Measurements from ENCODE around the gene TEX22.

DNA sequence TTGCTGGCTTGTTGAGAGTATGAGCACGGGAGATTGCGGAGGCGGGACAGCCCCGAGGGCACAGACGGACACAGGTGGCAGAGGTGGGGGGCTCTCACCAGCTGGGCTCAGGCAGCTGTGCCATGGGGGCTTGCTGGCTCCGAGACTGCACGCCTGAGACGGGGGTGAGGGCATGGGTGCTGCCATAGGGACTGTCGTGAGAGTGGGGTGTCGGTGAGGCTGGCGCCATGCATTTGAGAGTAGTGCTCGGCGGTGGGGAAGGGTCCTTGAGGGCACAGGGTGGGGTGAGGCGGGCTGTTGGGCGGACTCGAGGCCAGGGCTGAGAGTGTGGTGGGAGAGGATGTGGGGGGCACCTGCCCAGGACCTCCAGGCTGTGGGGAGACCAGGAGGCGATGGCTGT lies 40.7 kb upstream of the TEX22 start:
- TF ChIP-seq, protein P1, sequence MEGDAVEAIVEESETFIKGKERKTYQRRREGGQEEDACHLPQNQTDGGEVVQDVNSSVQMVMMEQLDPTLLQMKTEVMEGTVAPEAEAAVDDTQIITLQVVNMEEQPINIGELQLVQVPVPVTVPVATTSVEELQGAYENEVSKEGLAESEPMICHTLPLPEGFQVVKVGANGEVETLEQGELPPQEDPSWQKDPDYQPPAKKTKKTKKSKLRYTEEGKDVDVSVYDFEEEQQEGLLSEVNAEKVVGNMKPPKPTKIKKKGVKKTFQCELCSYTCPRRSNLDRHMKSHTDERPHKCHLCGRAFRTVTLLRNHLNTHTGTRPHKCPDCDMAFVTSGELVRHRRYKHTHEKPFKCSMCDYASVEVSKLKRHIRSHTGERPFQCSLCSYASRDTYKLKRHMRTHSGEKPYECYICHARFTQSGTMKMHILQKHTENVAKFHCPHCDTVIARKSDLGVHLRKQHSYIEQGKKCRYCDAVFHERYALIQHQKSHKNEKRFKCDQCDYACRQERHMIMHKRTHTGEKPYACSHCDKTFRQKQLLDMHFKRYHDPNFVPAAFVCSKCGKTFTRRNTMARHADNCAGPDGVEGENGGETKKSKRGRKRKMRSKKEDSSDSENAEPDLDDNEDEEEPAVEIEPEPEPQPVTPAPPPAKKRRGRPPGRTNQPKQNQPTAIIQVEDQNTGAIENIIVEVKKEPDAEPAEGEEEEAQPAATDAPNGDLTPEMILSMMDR (conservative IDR thresholded peaks at IDR 0.05; ENCODE audit: low read depth in 2 of 2), result no peak
- TF ChIP-seq EZH2 (IDR thresholded peaks at IDR 0.05; ENCODE audit: low read depth, unreplicated experiment) (no peak), POLR2AphosphoS5 (IDR thresholded peaks at IDR 0.05; ENCODE audit: low read depth) (no peak), NANOG (IDR thresholded peaks at IDR 0.05; ENCODE audit: borderline replicate concordance) (no peak), STAT1 (IDR thresholded peaks at IDR 0.05; ENCODE audit: unreplicated experiment) (no peak), EZH2phosphoT487 (IDR thresholded peaks at IDR 0.05; ENCODE audit: unreplicated experiment) (no peak), CREB1 (CRISPR knock-in tag; IDR thresholded peaks at IDR 0.05; ENCODE audit: low read depth) (no peak), JUNB (IDR thresholded peaks at IDR 0.05; ENCODE audit: unreplicated experiment) (no peak), ZNF331 (CRISPR knock-in tag; IDR thresholded peaks at IDR 0.05; ENCODE audit: low read depth) (no peak), ZNF114 (CRISPR knock-in tag; IDR thresholded peaks at IDR 0.05) (no peak)
- TF ChIP-seq, protein P2, sequence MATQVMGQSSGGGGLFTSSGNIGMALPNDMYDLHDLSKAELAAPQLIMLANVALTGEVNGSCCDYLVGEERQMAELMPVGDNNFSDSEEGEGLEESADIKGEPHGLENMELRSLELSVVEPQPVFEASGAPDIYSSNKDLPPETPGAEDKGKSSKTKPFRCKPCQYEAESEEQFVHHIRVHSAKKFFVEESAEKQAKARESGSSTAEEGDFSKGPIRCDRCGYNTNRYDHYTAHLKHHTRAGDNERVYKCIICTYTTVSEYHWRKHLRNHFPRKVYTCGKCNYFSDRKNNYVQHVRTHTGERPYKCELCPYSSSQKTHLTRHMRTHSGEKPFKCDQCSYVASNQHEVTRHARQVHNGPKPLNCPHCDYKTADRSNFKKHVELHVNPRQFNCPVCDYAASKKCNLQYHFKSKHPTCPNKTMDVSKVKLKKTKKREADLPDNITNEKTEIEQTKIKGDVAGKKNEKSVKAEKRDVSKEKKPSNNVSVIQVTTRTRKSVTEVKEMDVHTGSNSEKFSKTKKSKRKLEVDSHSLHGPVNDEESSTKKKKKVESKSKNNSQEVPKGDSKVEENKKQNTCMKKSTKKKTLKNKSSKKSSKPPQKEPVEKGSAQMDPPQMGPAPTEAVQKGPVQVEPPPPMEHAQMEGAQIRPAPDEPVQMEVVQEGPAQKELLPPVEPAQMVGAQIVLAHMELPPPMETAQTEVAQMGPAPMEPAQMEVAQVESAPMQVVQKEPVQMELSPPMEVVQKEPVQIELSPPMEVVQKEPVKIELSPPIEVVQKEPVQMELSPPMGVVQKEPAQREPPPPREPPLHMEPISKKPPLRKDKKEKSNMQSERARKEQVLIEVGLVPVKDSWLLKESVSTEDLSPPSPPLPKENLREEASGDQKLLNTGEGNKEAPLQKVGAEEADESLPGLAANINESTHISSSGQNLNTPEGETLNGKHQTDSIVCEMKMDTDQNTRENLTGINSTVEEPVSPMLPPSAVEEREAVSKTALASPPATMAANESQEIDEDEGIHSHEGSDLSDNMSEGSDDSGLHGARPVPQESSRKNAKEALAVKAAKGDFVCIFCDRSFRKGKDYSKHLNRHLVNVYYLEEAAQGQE (IDR thresholded peaks at IDR 0.05; ENCODE audit: unreplicated experiment), result no peak
- TF ChIP-seq, protein P3, sequence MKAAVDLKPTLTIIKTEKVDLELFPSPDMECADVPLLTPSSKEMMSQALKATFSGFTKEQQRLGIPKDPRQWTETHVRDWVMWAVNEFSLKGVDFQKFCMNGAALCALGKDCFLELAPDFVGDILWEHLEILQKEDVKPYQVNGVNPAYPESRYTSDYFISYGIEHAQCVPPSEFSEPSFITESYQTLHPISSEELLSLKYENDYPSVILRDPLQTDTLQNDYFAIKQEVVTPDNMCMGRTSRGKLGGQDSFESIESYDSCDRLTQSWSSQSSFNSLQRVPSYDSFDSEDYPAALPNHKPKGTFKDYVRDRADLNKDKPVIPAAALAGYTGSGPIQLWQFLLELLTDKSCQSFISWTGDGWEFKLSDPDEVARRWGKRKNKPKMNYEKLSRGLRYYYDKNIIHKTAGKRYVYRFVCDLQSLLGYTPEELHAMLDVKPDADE (IDR thresholded peaks at IDR 0.05), result no peak
- TF ChIP-seq, protein P4, sequence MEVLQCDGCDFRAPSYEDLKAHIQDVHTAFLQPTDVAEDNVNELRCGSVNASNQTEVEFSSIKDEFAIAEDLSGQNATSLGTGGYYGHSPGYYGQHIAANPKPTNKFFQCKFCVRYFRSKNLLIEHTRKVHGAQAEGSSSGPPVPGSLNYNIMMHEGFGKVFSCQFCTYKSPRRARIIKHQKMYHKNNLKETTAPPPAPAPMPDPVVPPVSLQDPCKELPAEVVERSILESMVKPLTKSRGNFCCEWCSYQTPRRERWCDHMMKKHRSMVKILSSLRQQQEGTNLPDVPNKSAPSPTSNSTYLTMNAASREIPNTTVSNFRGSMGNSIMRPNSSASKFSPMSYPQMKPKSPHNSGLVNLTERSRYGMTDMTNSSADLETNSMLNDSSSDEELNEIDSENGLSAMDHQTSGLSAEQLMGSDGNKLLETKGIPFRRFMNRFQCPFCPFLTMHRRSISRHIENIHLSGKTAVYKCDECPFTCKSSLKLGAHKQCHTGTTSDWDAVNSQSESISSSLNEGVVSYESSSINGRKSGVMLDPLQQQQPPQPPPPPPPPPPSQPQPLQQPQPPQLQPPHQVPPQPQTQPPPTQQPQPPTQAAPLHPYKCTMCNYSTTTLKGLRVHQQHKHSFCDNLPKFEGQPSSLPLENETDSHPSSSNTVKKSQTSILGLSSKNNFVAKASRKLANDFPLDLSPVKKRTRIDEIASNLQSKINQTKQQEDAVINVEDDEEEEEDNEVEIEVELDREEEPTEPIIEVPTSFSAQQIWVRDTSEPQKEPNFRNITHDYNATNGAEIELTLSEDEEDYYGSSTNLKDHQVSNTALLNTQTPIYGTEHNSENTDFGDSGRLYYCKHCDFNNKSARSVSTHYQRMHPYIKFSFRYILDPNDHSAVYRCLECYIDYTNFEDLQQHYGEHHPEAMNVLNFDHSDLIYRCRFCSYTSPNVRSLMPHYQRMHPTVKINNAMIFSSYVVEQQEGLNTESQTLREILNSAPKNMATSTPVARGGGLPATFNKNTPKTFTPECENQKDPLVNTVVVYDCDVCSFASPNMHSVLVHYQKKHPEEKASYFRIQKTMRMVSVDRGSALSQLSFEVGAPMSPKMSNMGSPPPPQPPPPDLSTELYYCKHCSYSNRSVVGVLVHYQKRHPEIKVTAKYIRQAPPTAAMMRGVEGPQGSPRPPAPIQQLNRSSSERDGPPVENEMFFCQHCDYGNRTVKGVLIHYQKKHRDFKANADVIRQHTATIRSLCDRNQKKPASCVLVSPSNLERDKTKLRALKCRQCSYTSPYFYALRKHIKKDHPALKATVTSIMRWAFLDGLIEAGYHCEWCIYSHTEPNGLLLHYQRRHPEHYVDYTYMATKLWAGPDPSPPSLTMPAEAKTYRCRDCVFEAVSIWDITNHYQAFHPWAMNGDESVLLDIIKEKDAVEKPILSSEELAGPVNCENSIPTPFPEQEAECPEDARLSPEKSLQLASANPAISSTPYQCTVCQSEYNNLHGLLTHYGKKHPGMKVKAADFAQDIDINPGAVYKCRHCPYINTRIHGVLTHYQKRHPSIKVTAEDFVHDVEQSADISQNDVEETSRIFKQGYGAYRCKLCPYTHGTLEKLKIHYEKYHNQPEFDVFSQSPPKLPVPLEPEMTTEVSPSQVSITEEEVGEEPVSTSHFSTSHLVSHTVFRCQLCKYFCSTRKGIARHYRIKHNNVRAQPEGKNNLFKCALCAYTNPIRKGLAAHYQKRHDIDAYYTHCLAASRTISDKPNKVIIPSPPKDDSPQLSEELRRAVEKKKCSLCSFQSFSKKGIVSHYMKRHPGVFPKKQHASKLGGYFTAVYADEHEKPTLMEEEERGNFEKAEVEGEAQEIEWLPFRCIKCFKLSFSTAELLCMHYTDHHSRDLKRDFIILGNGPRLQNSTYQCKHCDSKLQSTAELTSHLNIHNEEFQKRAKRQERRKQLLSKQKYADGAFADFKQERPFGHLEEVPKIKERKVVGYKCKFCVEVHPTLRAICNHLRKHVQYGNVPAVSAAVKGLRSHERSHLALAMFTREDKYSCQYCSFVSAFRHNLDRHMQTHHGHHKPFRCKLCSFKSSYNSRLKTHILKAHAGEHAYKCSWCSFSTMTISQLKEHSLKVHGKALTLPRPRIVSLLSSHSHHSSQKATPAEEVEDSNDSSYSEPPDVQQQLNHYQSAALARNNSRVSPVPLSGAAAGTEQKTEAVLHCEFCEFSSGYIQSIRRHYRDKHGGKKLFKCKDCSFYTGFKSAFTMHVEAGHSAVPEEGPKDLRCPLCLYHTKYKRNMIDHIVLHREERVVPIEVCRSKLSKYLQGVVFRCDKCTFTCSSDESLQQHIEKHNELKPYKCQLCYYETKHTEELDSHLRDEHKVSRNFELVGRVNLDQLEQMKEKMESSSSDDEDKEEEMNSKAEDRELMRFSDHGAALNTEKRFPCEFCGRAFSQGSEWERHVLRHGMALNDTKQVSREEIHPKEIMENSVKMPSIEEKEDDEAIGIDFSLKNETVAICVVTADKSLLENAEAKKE (CRISPR knock-in tag; IDR thresholded peaks at IDR 0.05), result no peak
